ENCODE results near the gene OR51B5. TPM values are rescaled to one million over a fixed set of nuclear protein-coding genes. Genes with fewer than 3 reads are reported as not detected.

The OR51B5 gene, protein sequence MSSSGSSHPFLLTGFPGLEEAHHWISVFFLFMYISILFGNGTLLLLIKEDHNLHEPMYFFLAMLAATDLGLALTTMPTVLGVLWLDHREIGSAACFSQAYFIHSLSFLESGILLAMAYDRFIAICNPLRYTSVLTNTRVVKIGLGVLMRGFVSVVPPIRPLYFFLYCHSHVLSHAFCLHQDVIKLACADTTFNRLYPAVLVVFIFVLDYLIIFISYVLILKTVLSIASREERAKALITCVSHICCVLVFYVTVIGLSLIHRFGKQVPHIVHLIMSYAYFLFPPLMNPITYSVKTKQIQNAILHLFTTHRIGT
- total RNA-seq (2013), result not detected
- not detected for polyA plus RNA-seq
- 0.14 and 0.24 TPM in 2 replicates for polyA minus RNA-seq
- 0 to 0.58 (median 0) reads per million in 11 experiments for total RNA-seq

DNA sequence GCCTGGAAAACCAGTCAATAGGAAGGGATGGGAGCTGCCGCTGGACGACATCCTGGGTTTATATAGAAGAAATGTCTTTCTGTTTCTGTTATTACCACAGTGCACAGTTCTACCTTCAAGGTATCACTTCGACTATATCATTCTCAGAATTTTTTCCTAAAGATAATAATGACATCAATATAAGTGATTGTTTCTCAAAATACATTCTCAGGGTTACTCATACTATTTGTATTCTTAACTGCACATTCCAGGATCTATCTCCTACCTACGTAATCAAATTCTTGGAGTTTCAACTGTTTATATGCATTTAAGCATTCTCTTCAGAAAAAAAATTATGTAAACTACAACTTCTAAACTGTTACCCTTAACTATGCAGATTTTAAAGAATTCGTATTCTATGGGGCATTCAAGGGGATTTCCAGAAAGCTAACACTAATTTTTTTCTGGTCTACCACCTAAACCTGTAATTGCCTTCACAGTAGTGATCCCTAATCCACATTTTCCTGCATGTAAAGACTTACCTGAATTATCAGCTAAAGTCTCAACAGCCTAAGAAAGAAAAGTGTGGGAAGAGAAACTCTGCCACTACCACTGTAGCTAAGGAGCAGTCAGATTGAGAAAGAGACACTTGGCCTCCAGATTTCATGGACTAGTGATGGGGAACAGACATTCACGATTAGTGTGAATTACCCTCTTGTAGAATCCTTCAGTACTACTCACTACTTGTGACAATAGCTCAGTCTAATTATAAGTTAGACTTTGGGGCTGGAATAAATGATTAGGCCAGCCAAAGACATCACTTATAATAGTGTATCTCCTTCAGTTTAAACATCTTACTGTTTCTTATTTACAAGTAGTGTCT is at the start of gene OR51B5:
Gene OR51B5, minus strand, starts transcription at position 51 of the 862 bp plus-strand sequence. Its CDS starts 0 bp downstream, at position 51.
- H3K27ac Mint-ChIP-seq, result no peak within 1 kb of the TSS
- H3K79me2 ChIP-seq (ENCODE audit: insufficient read depth, low read length), result no peaks in the 10 kb centered on the region
- WGBS (ENCODE audit: insufficient coverage), result 100% methylated on average over 2 of the region's 6 CpGs

DNA sequence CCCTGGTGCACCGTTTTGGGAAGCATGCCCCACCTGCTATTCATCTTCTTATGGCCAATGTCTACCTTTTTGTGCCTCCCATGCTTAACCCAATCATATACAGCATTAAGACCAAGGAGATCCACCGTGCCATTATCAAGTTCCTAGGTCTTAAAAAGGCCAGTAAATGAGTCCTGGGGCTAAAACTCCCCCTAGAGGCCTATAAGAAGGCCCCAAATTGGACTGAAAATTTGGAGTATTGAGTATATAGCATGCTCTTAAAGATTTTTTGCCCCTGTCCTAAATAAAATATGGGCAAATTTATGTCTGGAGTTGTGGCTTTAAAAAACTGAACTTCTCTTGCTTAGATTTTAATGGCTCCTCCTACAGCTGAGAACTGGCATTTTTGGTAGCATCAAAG is 46.9 kb upstream of the OR51B5 start:
- no peak overlapping the region for H3K27ac ChIP-seq (ENCODE audit: low read depth in 1 of 2, low read length in 2 of 2)
- no peak overlapping the region for H3K4me2 ChIP-seq (replicated peaks; ENCODE audit: extremely low read depth, low read length, poor library complexity, severe bottlenecking)
- H3K9me3 Mint-ChIP-seq, result peaks cover 0 to 2% (median 0%) of the 10 kb centered on the region in 7 donors
- H3K9ac ChIP-seq (ENCODE audit: insufficient read depth, low read length, poor library complexity, severe bottlenecking), result no peak overlapping the region
- H3K4me3 ChIP-seq (replicated peaks in 1 of 3; ENCODE audit: low read depth in 2 of 3, low read length in 3 of 3), result no peak overlapping the region
- H3K79me2 ChIP-seq (ENCODE audit: insufficient read depth, low read length), result no peaks in the 10 kb centered on the region
- no peaks in the 10 kb centered on the region for H3K27me3 ChIP-seq (ENCODE audit: control insufficient read depth in 2 of 2, insufficient read depth in 2 of 2, low read length in 2 of 2)
- no peaks in the 10 kb centered on the region for H3K36me3 Mint-ChIP-seq
- WGBS (ENCODE audit: insufficient coverage), result no CpG with 5 or more reads among the region's 2 CpGs
- no peak overlapping the region for H3K27ac Mint-ChIP-seq
- H3K4me1 ChIP-seq (ENCODE audit: control insufficient read depth in 1 of 2, insufficient read depth in 2 of 2, low read length in 2 of 2), result no peaks in the 10 kb centered on the region
- no peaks in the 10 kb centered on the region for H3K36me3 ChIP-seq (replicated peaks in 1 of 2; ENCODE audit: control insufficient read depth in 1 of 2, insufficient read depth in 2 of 2, low read length in 2 of 2)
- H4K20me1 ChIP-seq (ENCODE audit: insufficient read depth, low read length), result no peaks in the 10 kb centered on the region
- no peaks in the 10 kb centered on the region for H3K9me3 ChIP-seq (replicated peaks in 1 of 2; ENCODE audit: control insufficient read depth in 1 of 2, insufficient read depth in 1 of 2, low read length in 2 of 2)
- H2AFZ ChIP-seq (ENCODE audit: insufficient read depth, low read depth, low read length, poor library complexity, severe bottlenecking), result no peak overlapping the region
- intact Hi-C loops (cut with micrococcal nuclease), result no loop called here
- no peak for DNase-seq
- H3K4me3 Mint-ChIP-seq, result no peak overlapping the region
- H3K4me1 Mint-ChIP-seq, result no peaks in the 10 kb centered on the region
- no peaks in the 10 kb centered on the region for H3K27me3 Mint-ChIP-seq (ENCODE audit: low read depth in 3 of 3)
- TF ChIP-seq, protein P1, sequence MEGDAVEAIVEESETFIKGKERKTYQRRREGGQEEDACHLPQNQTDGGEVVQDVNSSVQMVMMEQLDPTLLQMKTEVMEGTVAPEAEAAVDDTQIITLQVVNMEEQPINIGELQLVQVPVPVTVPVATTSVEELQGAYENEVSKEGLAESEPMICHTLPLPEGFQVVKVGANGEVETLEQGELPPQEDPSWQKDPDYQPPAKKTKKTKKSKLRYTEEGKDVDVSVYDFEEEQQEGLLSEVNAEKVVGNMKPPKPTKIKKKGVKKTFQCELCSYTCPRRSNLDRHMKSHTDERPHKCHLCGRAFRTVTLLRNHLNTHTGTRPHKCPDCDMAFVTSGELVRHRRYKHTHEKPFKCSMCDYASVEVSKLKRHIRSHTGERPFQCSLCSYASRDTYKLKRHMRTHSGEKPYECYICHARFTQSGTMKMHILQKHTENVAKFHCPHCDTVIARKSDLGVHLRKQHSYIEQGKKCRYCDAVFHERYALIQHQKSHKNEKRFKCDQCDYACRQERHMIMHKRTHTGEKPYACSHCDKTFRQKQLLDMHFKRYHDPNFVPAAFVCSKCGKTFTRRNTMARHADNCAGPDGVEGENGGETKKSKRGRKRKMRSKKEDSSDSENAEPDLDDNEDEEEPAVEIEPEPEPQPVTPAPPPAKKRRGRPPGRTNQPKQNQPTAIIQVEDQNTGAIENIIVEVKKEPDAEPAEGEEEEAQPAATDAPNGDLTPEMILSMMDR (IDR thresholded peaks at IDR 0.05), result no peak

More for the DNA sequence above, at the start of gene OR51B5:
- Mint-ChIP-seq H3K9me3 (peaks cover 0 to 5% (median 1%) of the 10 kb centered on the region in 7 donors), H3K4me1 (no peaks in the 10 kb centered on the region), H3K4me3 (no peak within 1 kb of the TSS), H3K36me3 (no peaks in the 10 kb centered on the region), H3K27me3 (ENCODE audit: low read depth in 3 of 3) (peaks cover 0 to 2% (median 0%) of the 10 kb centered on the region in 3 donors)
- no peaks in the 10 kb centered on the region for H4K20me1 ChIP-seq (ENCODE audit: insufficient read depth, low read length)
- no peak for DNase-seq
- no peak within 1 kb of the TSS for H3K9ac ChIP-seq (ENCODE audit: insufficient read depth, low read length, poor library complexity, severe bottlenecking)
- no peak within 1 kb of the TSS for H3K27ac ChIP-seq (ENCODE audit: low read depth in 1 of 2, low read length in 2 of 2)
- no peak within 1 kb of the TSS for H3K4me2 ChIP-seq (replicated peaks; ENCODE audit: extremely low read depth, low read length, poor library complexity, severe bottlenecking)
- intact Hi-C loops (cut with micrococcal nuclease), result no loop called here
- no peak within 1 kb of the TSS for H3K4me3 ChIP-seq (replicated peaks in 1 of 3; ENCODE audit: low read depth in 2 of 3, low read length in 3 of 3)
- no peaks in the 10 kb centered on the region for H3K9me3 ChIP-seq (replicated peaks in 1 of 2; ENCODE audit: control insufficient read depth in 1 of 2, insufficient read depth in 1 of 2, low read length in 2 of 2)
- TF ChIP-seq, protein P1 (IDR thresholded peaks at IDR 0.05), result no peak
- no peak within 1 kb of the TSS for H2AFZ ChIP-seq (ENCODE audit: insufficient read depth, low read depth, low read length, poor library complexity, severe bottlenecking)
- no peaks in the 10 kb centered on the region for H3K4me1 ChIP-seq (ENCODE audit: control insufficient read depth in 1 of 2, insufficient read depth in 2 of 2, low read length in 2 of 2)
- no peaks in the 10 kb centered on the region for H3K36me3 ChIP-seq (replicated peaks in 1 of 2; ENCODE audit: control insufficient read depth in 1 of 2, insufficient read depth in 2 of 2, low read length in 2 of 2)
- H3K27me3 ChIP-seq (ENCODE audit: control insufficient read depth in 2 of 2, insufficient read depth in 2 of 2, low read length in 2 of 2), result no peaks in the 10 kb centered on the region

All from CD14-positive monocyte (primary cell).